Endothelial cell of umbilical vein (primary cell): Measurements from ENCODE around the gene RAP1GAP2. TPM values are rescaled to one million over a fixed set of nuclear protein-coding genes. Genes with fewer than 3 reads are reported as not detected.

ENCODE experiments used
- BruUV-seq: library from RNA; stranded (reverse); fragments of 400-500 nt; replicated peaks from 2 replicates; lab custom pipeline; 2021; lab: Mats Ljungman, UMichigan
- CTCF ChIA-PET: fragments of 300-600, 350-600 bp; sonication (Branson Sonifier 250); formaldehyde crosslinking; loops from one replicate; lab custom pipeline; 2021; ENCODE audit warnings: antibody characterized with exemption, inconsistent platforms; lab: Charles Lee
- POLR2A ChIA-PET: fragments of 300-600, 350-600 bp; sonication (Branson Sonifier 250); formaldehyde crosslinking; loops from one replicate; lab custom pipeline; 2021; ENCODE audit warnings: antibody characterized with exemption, inconsistent platforms; lab: Charles Lee
- DNase-seq: peaks from one replicate; pipeline ENCODE4 v3.0.0-alpha.2; 2011; ENCODE audit warnings: low read depth, low spot score
- FAIRE-seq: peaks from 2 replicates; lab custom pipeline; 2011; peaks lifted over from hg19 to GRCh38; lab: Jason Lieb, UNC
- H2AFZ ChIP-seq: 2 replicates; pipeline ENCODE4 v1.6.0; 2012; ENCODE audit warnings: low read depth, low read length, control low read depth, inconsistent platforms
- H3K27ac ChIP-seq: 2 replicates; pipeline ENCODE4 v1.5.1; 2011; ENCODE audit warnings: low read depth, mild to moderate bottlenecking, control low read depth, low read length, moderate library complexity; ENCODE audit not compliant: insufficient read depth
- H3K27me3 ChIP-seq, 2 experiments: 2 replicates each; pipeline versions ENCODE4 v1.6.0 to v1.6.1; 2011; ENCODE audit warnings: low read length in 2 of 2, mixed read lengths in 1 of 2; ENCODE audit not compliant: control insufficient read depth in 2 of 2, insufficient read depth in 2 of 2
- H3K36me3 ChIP-seq, 2 experiments: 2 replicates in 1 of 2; 3 replicates in 1 of 2; pipeline ENCODE4 v1.5.1; 2011; ENCODE audit warnings: low read length in 2 of 2, mild to moderate bottlenecking in 1 of 2, moderate library complexity in 1 of 2; ENCODE audit not compliant: control insufficient read depth in 2 of 2, insufficient read depth in 2 of 2; ENCODE audit errors: extremely low read depth in 1 of 2
- H3K4me1 ChIP-seq: 3 replicates; pipeline ENCODE4 v1.5.1; 2011; ENCODE audit warnings: mild to moderate bottlenecking, low read length; ENCODE audit not compliant: control insufficient read depth, insufficient read depth; ENCODE audit errors: extremely low read depth
- H3K4me2 ChIP-seq: 2 replicates; pipeline ENCODE4 v1.6.1; 2011; ENCODE audit warnings: low read length, control low read depth, mixed read lengths; ENCODE audit not compliant: insufficient read depth
- H3K4me3 ChIP-seq, 3 experiments: fragments of 200-600 bp in 1 of 3; sonication (generic), shearing (Covaris generic) in 1 of 3; replicated peaks in 1 of 3; 2 replicates each; pipeline ENCODE4 v1.5.1; 2011 to 2016; ENCODE audit warnings: control low read depth in 3 of 3, low read length in 3 of 3, mild to moderate bottlenecking in 2 of 3, inconsistent platforms in 1 of 3, low read depth in 1 of 3, moderate library complexity in 1 of 3; ENCODE audit not compliant: insufficient read depth in 1 of 3
- H3K79me2 ChIP-seq: 2 replicates; pipeline ENCODE4 v1.6.0; 2012; ENCODE audit warnings: low read length, inconsistent platforms; ENCODE audit not compliant: control insufficient read depth, insufficient read depth
- H3K9ac ChIP-seq: replicated peaks from 2 replicates; pipeline ENCODE3; 2011; ENCODE audit warnings: low read length, control low read depth; ENCODE audit not compliant: insufficient read depth; ENCODE audit errors: extremely low read depth
- H3K9me1 ChIP-seq: replicated peaks from 3 replicates; pipeline ENCODE4 v1.6.0; 2011; ENCODE audit warnings: mild to moderate bottlenecking, low read length; ENCODE audit not compliant: control insufficient read depth, insufficient read depth; ENCODE audit errors: extremely low read depth
- H3K9me3 ChIP-seq: replicated peaks from 2 replicates; pipeline ENCODE4 v1.5.1; 2012; ENCODE audit warnings: low read length, inconsistent platforms; ENCODE audit not compliant: control insufficient read depth, insufficient read depth
- H4K20me1 ChIP-seq: replicated peaks from 2 replicates; pipeline ENCODE3; 2011; ENCODE audit warnings: mild to moderate bottlenecking, low read length; ENCODE audit not compliant: control insufficient read depth, insufficient read depth; ENCODE audit errors: extremely low read depth
- CTCF ChIP-seq, 2 donors: IDR thresholded peaks; 1 replicate in 1 of 2; 2 replicates in 1 of 2; pipeline ENCODE4 v1.5.1; 2011; ENCODE audit warnings: low read length in 2 of 2, mild to moderate bottlenecking in 2 of 2, moderate library complexity in 2 of 2, control low read depth in 1 of 2, inconsistent platforms in 1 of 2, low read depth in 1 of 2; ENCODE audit not compliant: insufficient read depth in 1 of 2; ENCODE audit errors: extremely low read depth in 1 of 2
- EZH2 ChIP-seq: IDR thresholded peaks from 2 replicates; pipeline ENCODE4 v1.6.1; 2012; ENCODE audit warnings: borderline replicate concordance, low read depth, mild to moderate bottlenecking, moderate library complexity, low read length, inconsistent platforms; ENCODE audit not compliant: severe bottlenecking
- FOS ChIP-seq: IDR thresholded peaks from 2 replicates; pipeline ENCODE4 v1.6.1; 2011; ENCODE audit warnings: mild to moderate bottlenecking, low read length, moderate library complexity, borderline replicate concordance; ENCODE audit not compliant: insufficient read depth
- GATA2 ChIP-seq: IDR thresholded peaks from 2 replicates; pipeline ENCODE4 v1.7.0; 2011; ENCODE audit warnings: low read depth, mild to moderate bottlenecking, moderate library complexity, mixed read lengths, low read length; ENCODE audit not compliant: insufficient read length, insufficient read depth
- JUN ChIP-seq: IDR thresholded peaks from 2 replicates; pipeline ENCODE4 v1.6.1; 2011; ENCODE audit warnings: borderline replicate concordance, low read depth; ENCODE audit not compliant: insufficient read length, insufficient read depth
- MAX ChIP-seq: IDR thresholded peaks from 2 replicates; pipeline ENCODE4 v1.6.1; 2011; ENCODE audit not compliant: insufficient read depth, insufficient read length
- MYC ChIP-seq: IDR thresholded peaks from one replicate; pipeline ENCODE4 v1.6.1; 2011; ENCODE audit warnings: mild to moderate bottlenecking, low read depth, low read length
- POLR2A ChIP-seq: IDR thresholded peaks from 2 replicates; pipeline ENCODE4 v1.6.1; 2012; ENCODE audit warnings: low read depth, mild to moderate bottlenecking, control low read depth, low read length
- POLR2AphosphoS5 ChIP-seq: IDR thresholded peaks from 2 replicates; pipeline ENCODE4 v1.6.1; 2012; ENCODE audit warnings: low read depth, mild to moderate bottlenecking, control low read depth, low read length, moderate library complexity; ENCODE audit not compliant: insufficient read depth
- dilution Hi-C: fragments of 300-500 bp; cut with MboI; formaldehyde crosslinking; loops from one replicate; pipeline ENCODE4 v1.15.0; 2019; ENCODE audit warnings: low sequenced_read_pairs; ENCODE audit not compliant: extremely low pct_ligation_motif_present
- intact Hi-C: fragments of 100-400 bp; cut with micrococcal nuclease; formaldehyde crosslinking; loops from one replicate; pipeline ENCODE4 v1.10.0; 2022
- polyA plus RNA-seq, 4 experiments: library from polyadenylated mRNA; depleted of rRNA in 3 of 4; stranded (reverse) in 3 of 4; unstranded in 1 of 4; fragments of >200 nt; gene quantifications; 2 replicates each; pipeline versions ENCODE4 v1.2.1 to v1.2.3, GENCODE V29; 2011 to 2012; ENCODE audit warnings: missing spikeins in 1 of 4
- total RNA-seq: library from RNA; stranded (reverse); gene quantifications from 2 replicates; pipeline ENCODE4 v1.2.3, GENCODE V29; 2021

RAP1GAP2 gene
- total and polyA plus RNA-seq, 2 donors (not counting 3 experiments of a cell fraction or from before 2014, with no cell fraction given) = 1.4 to 3.6 TPM

GRCh38 chr17:2837147-2837561 lies 40.9 kb downstream of the RAP1GAP2 start:
- no TSS peak for BruUV-seq
- Histone ChIP-seq H3K9me3 (no peaks in the 10 kb centered on the region), H2AFZ (no peak overlapping the region), H3K4me3 (no peak overlapping the region), H4K20me1 (no peaks in the 10 kb centered on the region), H3K4me1 (no peaks in the 10 kb centered on the region), H3K27me3 (peaks cover 0 to 2% of the 10 kb centered on the region in 2 experiments), H3K4me2 (no peak overlapping the region), H3K36me3 (no peaks in the 10 kb centered on the region), H3K27ac (no peak overlapping the region), H3K79me2 (no peaks in the 10 kb centered on the region), H3K9me1 (no peaks in the 10 kb centered on the region), H3K9ac (no peak overlapping the region)
- DNase-seq (no peak), FAIRE-seq (no peak)
- TF ChIP-seq EZH2 (no peak), FOS (no peak), POLR2A (no peak), JUN (no peak)
- intact Hi-C loops = no loop called here
- ChIA-PET CTCF (interaction anchor here (0.7 to 2.7 kb wide), 4 partner anchors 11 to 1503 kb away, joined by 3 to 20 read pairs (median 6); no protein-coding TSS in a partner anchor), POLR2A (no interaction called here)
- dilution Hi-C loops = no loop called here

- Histone ChIP-seq H3K27ac (no peak overlapping the region), H3K27me3 (peaks cover 0 to 2% of the 10 kb centered on the region in 2 experiments), H3K79me2 (no peaks in the 10 kb centered on the region), H4K20me1 (no peaks in the 10 kb centered on the region), H3K9me3 (no peaks in the 10 kb centered on the region), H3K9ac (no peak overlapping the region), H3K4me2 (no peak overlapping the region), H3K36me3 (no peaks in the 10 kb centered on the region), H2AFZ (no peak overlapping the region), H3K4me3 (no peak overlapping the region), H3K9me1 (no peaks in the 10 kb centered on the region), H3K4me1 (no peaks in the 10 kb centered on the region)
- FAIRE-seq = no peak
- no peak for TF ChIP-seq FOS
- TF ChIP-seq CTCF (IDR thresholded peaks at IDR 0.05; ENCODE audit: extremely low read depth in 1 of 2, insufficient read depth in 1 of 2, low read depth in 1 of 2, low read length in 2 of 2) = no peak
- TF ChIP-seq POLR2A = no peak
- no peak for TF ChIP-seq GATA2
- no peak for TF ChIP-seq POLR2AphosphoS5
- TF ChIP-seq EZH2 = no peak
- TF ChIP-seq JUN = no peak
- no peak for TF ChIP-seq MYC
- TF ChIP-seq MAX = no peak
- ChIA-PET POLR2A (no interaction called here), CTCF (interaction anchor here (1.6 kb wide), 1 partner anchor 171 kb away, joined by 4 read pairs; no protein-coding TSS in a partner anchor)
- BruUV-seq = no TSS peak
- dilution Hi-C loops (no loop called here), intact Hi-C loops (no loop called here)
- DNase-seq = no peak
Observed at GRCh38 chr17:2841606-2842005, 45.4 kb downstream of the RAP1GAP2 start.
